HAP-1 (cell line): ENCODE measurements around the gene CDC14A.
"Not testable (repeated sequence)": the region's sequence is repeated elsewhere in the genome, so short reads cannot be mapped to it uniquely, and the experiment has no call there.

Source experiments
- DNase-seq, 2 experiments: peaks; one replicate each; pipeline ENCODE4 v3.0.0-alpha.2; 2016 to 2020; ENCODE audit warnings: low spot score in 2 of 2
- H3K27me3 ChIP-seq: fragments of 250-450 bp; sonication (Bioruptor Pico); 2 replicates; pipeline ENCODE4 v1.5.1; 2020; ENCODE audit warnings: low read depth, mild to moderate bottlenecking, moderate library complexity
- H3K36me3 ChIP-seq: fragments of 250-450 bp; sonication (Bioruptor Pico); replicated peaks from 2 replicates; pipeline ENCODE4 v1.5.1; 2020; ENCODE audit warnings: mild to moderate bottlenecking
- H3K4me1 ChIP-seq: fragments of 250-450 bp; sonication (Bioruptor Pico); 2 replicates; pipeline ENCODE4 v1.5.1; 2020; ENCODE audit warnings: mild to moderate bottlenecking
- H3K4me3 ChIP-seq: fragments of 250-450 bp; sonication (Bioruptor Pico); 2 replicates; pipeline ENCODE4 v1.5.1; 2020; ENCODE audit warnings: mild to moderate bottlenecking, moderate library complexity
- H3K9me3 ChIP-seq: fragments of 250-450 bp; sonication (Bioruptor Pico); 2 replicates; pipeline ENCODE4 v1.5.1; 2020; ENCODE audit warnings: mild to moderate bottlenecking, moderate library complexity
- in situ Hi-C: fragments of 300-500 bp; cut with MboI; formaldehyde crosslinking; loops from 3 replicates; pipeline ENCODE4 v1.14.3; 2020; ENCODE audit warnings: low sequenced_read_pairs, inconsistent platforms, mixed read lengths

Gene CDC14A

DNA sequence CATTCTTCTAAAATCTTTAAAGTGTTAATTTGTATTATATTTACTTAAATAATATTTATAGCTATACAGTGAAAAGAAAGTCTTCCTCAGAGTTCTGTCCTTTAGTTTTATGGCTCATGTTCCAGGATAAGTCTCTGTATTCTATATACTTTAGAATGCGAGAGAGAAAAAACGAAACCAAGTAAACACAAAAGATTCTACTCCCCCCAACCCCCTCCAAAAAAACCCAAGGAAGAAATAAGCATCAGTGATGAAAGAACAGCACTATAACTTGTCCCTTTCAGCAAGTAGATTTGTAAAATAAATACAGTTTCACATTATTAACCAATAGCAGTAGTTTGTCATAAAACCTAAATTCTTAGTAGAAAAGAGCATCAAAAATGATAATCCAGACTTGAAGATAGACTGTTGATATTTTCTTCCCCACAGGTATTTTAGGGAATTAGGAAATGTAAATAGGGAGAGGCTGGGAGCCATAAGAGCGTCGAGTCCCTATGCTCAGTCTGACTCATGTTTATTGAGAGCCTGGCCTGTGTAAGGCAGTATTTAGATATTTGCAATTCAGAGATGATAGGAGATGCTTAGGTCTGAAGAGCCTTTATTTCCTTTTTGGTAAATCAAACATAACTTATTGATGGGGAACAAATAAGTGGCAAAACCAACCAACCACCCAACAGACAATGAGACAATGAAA is 35.5 kb downstream of the CDC14A start:
- Histone ChIP-seq H3K4me3 (no peak overlapping the region), H3K9me3 (no peaks in the 10 kb centered on the region), H3K27me3 (no peaks in the 10 kb centered on the region), H3K36me3 (no peaks in the 10 kb centered on the region; the same call in 1 of the 2 replicates), H3K4me1 (peaks cover 3% of the 10 kb centered on the region; the same call in 1 of the 2 replicates)
- DNase-seq = no peak
- in situ Hi-C loops = no loop called here

DNA sequence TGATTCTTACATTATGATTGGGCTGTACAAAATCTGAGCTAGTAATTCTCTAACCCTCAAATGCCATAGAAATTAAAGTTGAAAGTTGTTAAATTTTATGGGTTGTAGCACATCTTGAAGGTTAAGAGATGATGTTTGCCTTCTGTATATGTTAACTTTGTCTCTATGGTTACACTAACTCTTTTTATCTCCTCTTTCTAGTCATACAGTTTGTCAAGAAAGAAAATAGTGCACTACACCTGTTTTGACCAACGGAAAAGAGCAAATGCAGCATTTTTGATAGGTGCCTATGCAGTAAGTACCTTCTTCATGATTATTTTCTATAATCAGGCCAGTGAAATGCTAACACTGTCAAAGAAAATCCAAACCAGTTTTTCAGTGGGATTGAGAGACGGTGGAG is 38.2 kb downstream of the CDC14A start:
- H3K27me3 ChIP-seq = no peaks in the 10 kb centered on the region
- no peaks in the 10 kb centered on the region for H3K4me1 ChIP-seq
- DNase-seq = no peak
- H3K9me3 ChIP-seq = no peaks in the 10 kb centered on the region
- H3K36me3 ChIP-seq = no peaks in the 10 kb centered on the region; the same call in none of the 2 replicates
- no peak overlapping the region for H3K4me3 ChIP-seq
- in situ Hi-C loops = no loop called here

DNA sequence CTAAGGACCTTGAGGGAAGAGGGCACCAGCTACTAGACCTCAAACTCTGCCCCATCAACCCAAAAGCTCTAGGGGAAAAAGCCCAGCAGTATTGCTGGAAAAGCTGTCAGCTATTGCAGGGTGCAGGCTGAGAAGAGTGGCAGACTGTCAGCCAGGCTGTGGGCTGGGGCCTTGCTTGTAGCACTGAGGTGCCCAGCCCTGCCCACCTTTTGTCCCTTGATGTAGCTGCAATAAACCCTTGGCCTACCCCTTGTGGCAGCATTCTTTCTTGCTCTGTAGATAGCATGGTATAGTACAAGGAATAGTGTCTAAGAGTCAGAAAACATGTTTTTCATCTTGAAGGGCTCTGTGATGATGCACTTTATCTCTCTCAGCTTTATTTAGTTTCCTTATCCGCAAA is 39.4 kb downstream of the CDC14A start:
- H3K36me3 ChIP-seq = no peaks in the 10 kb centered on the region; the same call in none of the 2 replicates
- in situ Hi-C loops = no loop called here
- no peak overlapping the region for H3K4me3 ChIP-seq
- H3K4me1 ChIP-seq = no peaks in the 10 kb centered on the region
- no peaks in the 10 kb centered on the region for H3K9me3 ChIP-seq
- no peak for DNase-seq
- no peaks in the 10 kb centered on the region for H3K27me3 ChIP-seq

DNA sequence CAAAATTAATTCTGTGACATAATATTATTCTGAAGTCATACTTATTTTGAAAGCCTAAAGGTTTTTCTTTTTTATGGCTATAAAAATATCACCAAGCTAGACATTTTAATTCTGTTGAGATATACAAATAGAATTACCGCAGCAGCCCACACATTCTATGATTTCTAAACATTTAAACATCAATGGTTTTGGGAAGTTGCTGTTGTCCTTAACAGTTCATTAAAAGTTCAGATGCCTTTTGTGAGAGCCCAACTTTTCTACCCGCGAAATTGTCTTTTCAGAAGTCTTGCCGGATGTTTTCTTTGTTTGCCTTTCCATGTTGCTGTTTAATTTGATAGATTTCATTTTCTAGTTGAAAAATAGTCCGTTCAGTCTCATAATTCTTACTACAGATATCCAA is 40.5 kb downstream of the CDC14A start:
- no peaks in the 10 kb centered on the region for H3K27me3 ChIP-seq
- in situ Hi-C loops = no loop called here
- DNase-seq = no peak
- H3K4me3 ChIP-seq = no peak overlapping the region
- no peaks in the 10 kb centered on the region; the same call in none of the 2 replicates for H3K36me3 ChIP-seq
- H3K4me1 ChIP-seq = peaks cover 6% of the 10 kb centered on the region
- H3K9me3 ChIP-seq = no peaks in the 10 kb centered on the region

DNA sequence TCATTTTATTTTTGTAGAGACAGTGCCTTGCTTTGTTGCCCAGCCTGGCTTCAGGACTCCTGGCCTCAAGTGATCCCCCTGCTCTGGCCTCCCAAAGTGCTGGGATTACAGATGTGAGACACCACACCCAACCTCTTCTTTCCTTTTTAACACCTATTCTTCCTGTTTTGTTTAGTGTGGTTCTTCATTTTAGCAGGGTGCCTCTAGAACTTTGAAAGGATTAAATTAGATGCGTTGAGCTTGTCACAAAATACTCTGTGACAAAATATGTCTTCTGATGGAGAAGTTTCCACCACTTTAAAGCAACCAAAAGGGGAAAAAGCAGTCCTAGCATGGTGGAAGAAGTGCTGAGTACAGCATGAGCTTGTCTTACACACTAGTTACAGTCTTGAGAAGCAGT is 42.0 kb downstream of the CDC14A start:
- in situ Hi-C loops = no loop called here

DNA sequence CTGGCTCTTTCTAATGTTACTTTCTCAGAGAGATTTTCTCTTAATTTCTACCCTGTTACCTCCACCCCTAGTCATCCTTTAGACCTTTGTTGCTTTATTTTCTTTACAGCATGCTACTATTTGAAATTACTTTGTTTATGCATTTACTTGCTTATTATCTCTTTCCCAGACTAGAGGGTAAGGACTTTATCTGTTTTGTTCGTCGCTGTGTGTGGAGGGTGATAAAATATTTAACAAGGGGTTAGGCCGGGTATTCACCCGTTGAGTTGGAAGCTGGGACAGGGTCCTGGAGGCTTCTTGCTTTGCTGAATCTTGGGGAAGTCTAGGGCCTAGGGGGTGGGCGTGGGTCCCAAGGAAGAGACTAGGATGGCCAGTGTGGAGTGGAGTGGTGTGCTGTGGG is 43.6 kb downstream of the CDC14A start:
- in situ Hi-C loops = no loop called here

More for the DNA sequence above, 42.0 kb downstream of the CDC14A start:
- no peak overlapping the region for H3K4me3 ChIP-seq
- no peaks in the 10 kb centered on the region; the same call in none of the 2 replicates for H3K36me3 ChIP-seq
- no peaks in the 10 kb centered on the region for H3K27me3 ChIP-seq
- peaks cover 7% of the 10 kb centered on the region for H3K4me1 ChIP-seq
- no peaks in the 10 kb centered on the region for H3K9me3 ChIP-seq
- no peak for DNase-seq

DNA sequence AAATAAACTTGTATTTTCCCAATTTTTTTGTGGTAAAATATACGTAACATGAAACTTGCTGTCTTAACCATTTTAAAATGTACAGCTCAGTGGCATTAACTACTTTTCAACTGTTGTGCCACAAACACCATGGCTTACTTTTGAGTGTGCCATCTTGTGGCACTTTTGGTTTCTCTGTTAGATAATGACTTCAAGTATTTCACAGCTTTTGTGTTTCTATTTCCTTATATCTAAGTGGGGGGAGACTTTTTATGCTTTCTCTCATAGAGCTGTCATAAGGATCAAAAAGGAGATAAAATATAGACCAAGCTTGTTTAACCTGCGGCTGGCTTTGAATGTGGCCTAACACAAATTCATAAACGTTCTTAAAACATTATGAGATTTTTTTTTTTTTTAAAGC is 44.3 kb downstream of the CDC14A start:
- in situ Hi-C loops = no loop called here

More for the DNA sequence above, 43.6 kb downstream of the CDC14A start:
- Histone ChIP-seq H3K4me3 (no peak overlapping the region), H3K9me3 (no peaks in the 10 kb centered on the region), H3K27me3 (no peaks in the 10 kb centered on the region), H3K36me3 (no peaks in the 10 kb centered on the region; the same call in none of the 2 replicates), H3K4me1 (peaks cover 13% of the 10 kb centered on the region)
- DNase-seq = no peak

DNA sequence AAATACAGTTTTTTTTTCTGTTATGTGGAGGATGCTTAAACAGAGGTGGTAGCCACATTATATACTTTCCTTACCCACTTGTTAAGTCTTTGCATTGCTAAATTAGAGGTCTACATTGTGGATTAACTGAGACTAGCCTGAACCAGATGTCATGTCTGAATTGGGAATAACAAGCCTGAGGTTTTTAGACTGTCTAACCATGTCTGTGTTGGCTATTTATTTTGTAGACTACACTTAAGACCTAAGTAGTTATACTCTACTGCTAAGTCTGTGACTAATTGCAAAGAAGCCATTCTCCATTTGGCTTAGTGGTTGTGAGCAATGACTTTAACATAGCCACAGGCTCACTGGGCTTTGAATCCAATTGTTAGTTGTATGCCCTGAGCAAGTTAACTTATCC is 45.4 kb downstream of the CDC14A start:
- peak in 1 of 2 experiments; percentile 29 for DNase-seq
- no peak overlapping the region for H3K4me3 ChIP-seq

More for the DNA sequence above, 44.3 kb downstream of the CDC14A start:
- no peak for DNase-seq
- peaks cover 14% of the 10 kb centered on the region for H3K4me1 ChIP-seq
- no peaks in the 10 kb centered on the region for H3K9me3 ChIP-seq
- H3K27me3 ChIP-seq = no peaks in the 10 kb centered on the region
- H3K4me3 ChIP-seq = no peak overlapping the region
- no peaks in the 10 kb centered on the region; the same call in 1 of the 2 replicates for H3K36me3 ChIP-seq

DNA sequence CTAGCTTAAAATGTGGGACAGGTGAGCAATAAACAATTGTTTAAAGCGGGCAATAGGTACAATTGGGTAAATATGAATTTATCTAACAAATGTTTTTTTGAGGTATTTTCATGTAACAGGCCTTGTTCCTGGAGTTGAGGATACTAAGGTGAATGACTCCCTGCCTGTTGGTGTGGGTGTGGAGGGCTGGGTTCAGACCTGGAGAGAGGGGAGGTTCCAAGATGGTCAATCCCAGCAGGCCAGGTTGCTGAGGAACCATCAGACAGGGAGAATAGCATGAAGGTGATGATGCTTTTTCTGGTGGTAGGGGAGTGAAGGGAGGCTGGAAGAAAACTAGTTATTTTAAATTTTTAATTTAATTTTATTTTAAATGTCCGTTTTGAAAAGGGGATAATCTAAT is 46.3 kb downstream of the CDC14A start:
- no peak for DNase-seq
- in situ Hi-C loops = no loop called here
- no peak overlapping the region for H3K4me3 ChIP-seq
- H3K36me3 ChIP-seq = no peaks in the 10 kb centered on the region; the same call in 1 of the 2 replicates
- H3K4me1 ChIP-seq = peaks cover 14% of the 10 kb centered on the region
- no peaks in the 10 kb centered on the region for H3K9me3 ChIP-seq
- H3K27me3 ChIP-seq = no peaks in the 10 kb centered on the region

More for the DNA sequence above, 45.4 kb downstream of the CDC14A start:
- peaks cover 14% of the 10 kb centered on the region for H3K4me1 ChIP-seq
- H3K9me3 ChIP-seq = no peaks in the 10 kb centered on the region
- H3K27me3 ChIP-seq = no peaks in the 10 kb centered on the region
- no peaks in the 10 kb centered on the region; the same call in 1 of the 2 replicates for H3K36me3 ChIP-seq
- in situ Hi-C loops = no loop called here

DNA sequence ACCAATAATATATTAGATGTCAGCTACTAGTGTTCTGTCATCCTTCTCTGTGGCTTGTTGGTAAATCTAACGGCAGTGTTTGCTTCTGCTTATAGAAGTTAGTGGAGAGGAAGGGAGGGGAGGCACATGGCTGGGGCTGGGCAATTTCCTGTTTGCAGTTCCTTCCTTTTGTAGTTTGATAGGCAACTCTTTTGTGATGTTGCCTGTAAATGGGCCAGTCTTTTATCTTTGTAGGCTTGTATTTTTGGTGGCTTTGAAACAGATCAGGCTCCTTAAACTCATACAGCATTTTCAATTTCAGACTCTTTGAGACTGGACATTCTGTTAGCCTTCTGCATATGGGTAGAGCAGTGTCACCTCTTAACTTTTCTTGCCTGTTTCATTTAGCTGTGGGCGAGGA is 48.1 kb downstream of the CDC14A start:
- in situ Hi-C loops = no loop called here
- peak; percentile 52 for DNase-seq
- H3K4me3 ChIP-seq = no peak overlapping the region

DNA sequence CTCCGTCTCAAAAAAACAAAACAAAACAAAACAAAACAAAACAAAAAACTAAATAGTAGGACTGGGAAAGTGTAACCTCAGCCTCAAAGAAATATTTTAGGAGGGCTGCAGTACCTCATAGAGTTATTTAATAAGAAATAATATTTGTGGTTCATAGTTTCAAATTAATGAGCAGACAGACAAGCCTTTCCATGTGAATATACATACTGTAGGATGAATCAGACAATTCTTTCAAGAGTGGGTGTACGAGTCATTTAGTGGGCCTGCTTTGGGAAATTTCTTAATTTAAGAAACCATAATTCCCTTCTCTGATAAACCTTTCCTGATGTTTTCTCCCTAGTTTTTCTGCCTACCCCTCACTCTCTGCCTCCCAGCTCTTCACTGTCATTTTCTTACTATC is 52.5 kb downstream of the CDC14A start:
- in situ Hi-C loops = no loop called here
- H3K36me3 ChIP-seq = no peaks in the 10 kb centered on the region
- no peaks in the 10 kb centered on the region for H3K9me3 ChIP-seq
- H3K4me3 ChIP-seq = no peak overlapping the region
- H3K4me1 ChIP-seq = peaks cover 7% of the 10 kb centered on the region; the same call in 1 of the 2 replicates
- H3K27me3 ChIP-seq = no peaks in the 10 kb centered on the region
- DNase-seq = no peak

More for the DNA sequence above, 48.1 kb downstream of the CDC14A start:
- Histone ChIP-seq H3K4me1 (peaks cover 14% of the 10 kb centered on the region), H3K36me3 (no peaks in the 10 kb centered on the region; the same call in 1 of the 2 replicates), H3K9me3 (no peaks in the 10 kb centered on the region), H3K27me3 (no peaks in the 10 kb centered on the region)

DNA sequence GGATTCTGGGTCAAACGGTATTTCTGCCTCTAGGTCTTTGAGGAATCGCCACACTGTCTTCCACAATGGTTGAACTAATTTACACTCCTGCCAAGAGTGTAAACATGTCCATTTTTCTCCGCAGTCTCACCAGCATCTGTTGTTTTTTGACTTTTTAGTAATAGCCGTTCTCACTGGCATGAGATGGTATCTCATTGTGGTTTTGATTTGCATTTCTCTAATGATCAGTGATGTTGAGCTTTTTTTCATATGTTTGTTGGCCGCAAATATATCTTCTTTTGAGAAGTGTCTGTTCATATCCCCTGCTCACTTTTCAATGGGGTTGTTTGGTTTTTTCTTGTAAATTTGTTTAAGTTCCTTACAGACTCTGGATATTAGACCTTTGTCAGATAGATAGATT is 53.6 kb downstream of the CDC14A start:
- in situ Hi-C loops, H3K4me1 ChIP-seq, H3K36me3 ChIP-seq, DNase-seq, H3K4me3 ChIP-seq, H3K9me3 ChIP-seq, H3K27me3 ChIP-seq: not testable (repeated sequence)

DNA sequence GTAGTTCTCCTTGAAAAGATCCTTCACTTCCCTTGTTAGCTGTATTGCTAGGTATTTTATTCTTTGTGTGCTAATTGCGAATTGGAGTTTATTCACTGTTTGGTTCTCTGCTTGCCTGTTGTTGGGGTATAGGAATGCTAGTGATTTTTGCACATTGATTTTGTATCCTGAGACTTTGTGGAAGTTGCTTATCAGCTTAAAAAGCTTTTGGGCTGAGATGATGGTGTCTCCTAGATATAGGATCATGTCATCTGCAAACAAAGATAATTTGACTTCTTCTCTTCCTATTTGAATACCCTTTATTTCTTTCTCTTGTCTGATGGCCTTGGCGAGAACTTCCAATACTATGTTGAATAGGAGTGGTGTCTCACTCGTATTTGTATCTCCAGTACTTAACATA is 55.1 kb downstream of the CDC14A start:
- H3K27me3 ChIP-seq, H3K4me3 ChIP-seq, DNase-seq, H3K4me1 ChIP-seq, H3K36me3 ChIP-seq, in situ Hi-C loops, H3K9me3 ChIP-seq: not testable (repeated sequence)

DNA sequence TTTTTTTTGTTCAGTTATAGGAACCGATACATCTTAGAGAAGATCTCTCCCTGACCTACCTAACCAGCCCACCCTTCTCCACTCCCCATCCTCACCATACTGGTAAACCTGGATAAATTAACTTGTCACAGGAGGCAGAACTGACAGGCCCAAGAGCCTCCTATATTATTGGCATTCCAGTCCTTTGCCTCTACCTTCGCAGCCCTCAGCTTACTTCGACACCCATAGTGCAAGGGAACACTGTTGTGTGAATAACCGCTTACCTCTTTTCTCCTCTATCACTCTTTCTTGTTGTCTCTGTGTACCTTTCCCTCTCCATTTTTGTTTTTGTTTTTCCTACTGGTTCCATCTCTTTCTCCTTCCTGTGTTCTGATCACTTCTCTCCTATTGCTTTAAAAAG is 58.7 kb downstream of the CDC14A start:
- H3K36me3 ChIP-seq = no peaks in the 10 kb centered on the region
- in situ Hi-C loops = no loop called here
- no peaks in the 10 kb centered on the region; the same call in 1 of the 2 replicates for H3K4me1 ChIP-seq
- H3K9me3 ChIP-seq = no peaks in the 10 kb centered on the region
- no peak overlapping the region for H3K4me3 ChIP-seq
- no peaks in the 10 kb centered on the region for H3K27me3 ChIP-seq
- no peak for DNase-seq
